ENCODE measurements around the gene FAM184B. TPM values are rescaled to one million over a fixed set of nuclear protein-coding genes. Genes with fewer than 3 reads are reported as not detected.
A peak's percentile ranks its signal among the peaks of the same experiment; 100 is the strongest.

The FAM184B gene
- total RNA-seq, 1 donor from 2014 or later: 0.69 TPM

GRCh38 chr4:17633600-17633999 lies 147.8 kb downstream of the FAM184B start:
- DNase-seq: no peak

DNA sequence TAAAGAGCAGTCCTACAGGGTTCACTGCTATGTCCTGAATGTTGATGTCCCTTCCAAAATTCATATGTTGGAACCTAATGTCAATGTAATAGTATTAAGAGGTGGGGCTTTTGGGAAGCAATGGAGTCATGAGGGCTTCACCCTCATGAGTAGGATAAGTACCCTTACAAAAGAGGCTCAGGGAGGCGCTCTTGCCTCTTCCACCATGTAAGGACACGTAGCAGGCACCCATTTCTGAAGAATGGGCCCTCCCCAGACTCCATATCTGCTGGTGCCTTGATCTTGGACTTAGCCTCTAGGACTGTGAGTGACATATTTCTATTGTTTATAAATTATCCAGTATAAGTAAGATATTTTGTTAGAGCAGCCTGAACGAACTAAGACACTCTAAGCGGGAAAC lies 151.2 kb downstream of the FAM184B start:
- DNase-seq: no peak

DNA sequence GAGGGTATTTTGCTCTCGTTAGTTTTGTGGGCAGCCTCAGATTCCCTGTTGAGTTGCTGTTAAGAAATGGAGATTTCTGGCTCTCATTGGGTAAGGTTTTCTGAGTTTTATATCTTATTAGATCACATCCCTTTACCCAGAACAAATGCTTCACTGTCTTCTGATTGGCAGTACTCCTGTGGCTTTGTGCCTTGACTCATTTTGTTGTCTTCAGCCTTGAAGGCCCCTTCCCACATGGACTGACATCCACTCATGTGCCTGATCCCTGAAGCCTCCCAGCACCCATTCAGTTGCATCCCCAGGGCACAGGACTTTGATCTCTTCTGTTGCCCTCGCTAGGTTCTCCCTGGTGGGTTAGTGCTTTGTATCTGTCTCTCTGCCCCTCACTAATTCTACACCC lies 156.6 kb downstream of the FAM184B start:
- DNase-seq: no peak

DNA sequence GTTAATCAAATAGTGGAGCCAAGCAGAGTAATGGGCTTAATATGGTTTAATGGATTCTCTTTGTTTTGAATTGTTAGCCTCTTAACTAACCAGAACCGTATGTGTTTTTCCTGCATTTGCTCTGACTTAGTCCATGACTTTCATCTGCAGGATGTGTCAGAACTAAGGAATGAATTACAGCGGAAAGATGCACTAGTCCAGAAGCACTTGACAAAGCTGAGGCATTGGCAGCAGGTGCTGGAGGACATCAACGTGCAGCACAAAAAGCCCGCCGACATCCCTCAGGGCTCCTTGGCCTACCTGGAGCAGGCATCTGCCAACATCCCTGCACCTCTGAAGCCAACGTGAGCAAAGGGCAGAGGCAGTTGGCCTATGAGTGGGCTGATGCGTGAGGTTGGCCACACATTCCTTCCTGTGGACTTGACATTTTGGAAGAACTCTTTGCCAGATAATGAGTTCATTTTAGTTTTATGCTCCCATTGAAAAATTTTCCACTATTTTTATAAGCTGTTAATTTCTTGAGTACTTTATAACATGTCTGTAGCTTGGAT lies 157.9 kb downstream of the FAM184B start:
- DNase-seq: peak; percentile 18

DNA sequence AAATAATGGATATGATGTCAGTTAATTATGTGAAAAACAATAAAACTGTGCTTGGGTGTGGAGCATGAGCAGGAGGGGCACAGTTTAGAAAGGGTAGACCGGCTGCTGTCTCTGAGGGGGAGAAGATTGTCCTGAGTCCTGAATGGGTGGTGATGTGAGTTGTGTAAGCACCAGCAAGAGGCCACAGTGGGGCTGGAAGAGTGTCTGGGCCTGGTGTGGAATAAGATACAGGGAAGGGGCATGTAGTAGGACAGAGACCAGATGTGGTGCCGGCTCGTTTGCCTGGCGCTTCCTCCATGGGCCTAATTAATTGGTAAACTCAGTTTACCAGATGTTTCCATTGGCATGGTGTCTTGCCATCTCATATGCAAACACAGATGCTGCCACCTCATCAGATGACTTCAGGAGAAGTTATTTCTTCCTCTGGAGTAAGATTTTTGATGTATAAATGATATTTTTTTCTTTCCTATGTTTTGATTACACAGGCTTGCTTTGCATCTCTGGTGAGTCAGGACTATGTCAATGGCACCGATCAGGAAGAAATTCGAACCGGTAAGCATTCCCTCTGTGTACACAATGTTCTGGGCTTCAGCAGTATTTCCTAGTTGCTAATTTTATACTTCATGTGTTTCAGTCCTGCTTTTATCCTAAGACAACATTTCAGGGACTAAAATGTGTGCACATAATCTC lies 161.9 kb downstream of the FAM184B start:
- DNase-seq: no peak

- no peak for DNase-seq
Observed at GRCh38 chr4:17618926-17619325, 162.5 kb downstream of the FAM184B start.

GRCh38 chr4:17616283-17616682 lies 165.1 kb downstream of the FAM184B start:
- DNase-seq: no peak

- DNase-seq: peak; percentile 97
Observed at GRCh38 chr4:17614416-17615299, 166.8 kb downstream of the FAM184B start, which contains the start of gene MED28. Gene MED28, plus strand, starts transcription at chr4:17614641. Its CDS starts 14 bp downstream, at chr4:17614655.

DNA sequence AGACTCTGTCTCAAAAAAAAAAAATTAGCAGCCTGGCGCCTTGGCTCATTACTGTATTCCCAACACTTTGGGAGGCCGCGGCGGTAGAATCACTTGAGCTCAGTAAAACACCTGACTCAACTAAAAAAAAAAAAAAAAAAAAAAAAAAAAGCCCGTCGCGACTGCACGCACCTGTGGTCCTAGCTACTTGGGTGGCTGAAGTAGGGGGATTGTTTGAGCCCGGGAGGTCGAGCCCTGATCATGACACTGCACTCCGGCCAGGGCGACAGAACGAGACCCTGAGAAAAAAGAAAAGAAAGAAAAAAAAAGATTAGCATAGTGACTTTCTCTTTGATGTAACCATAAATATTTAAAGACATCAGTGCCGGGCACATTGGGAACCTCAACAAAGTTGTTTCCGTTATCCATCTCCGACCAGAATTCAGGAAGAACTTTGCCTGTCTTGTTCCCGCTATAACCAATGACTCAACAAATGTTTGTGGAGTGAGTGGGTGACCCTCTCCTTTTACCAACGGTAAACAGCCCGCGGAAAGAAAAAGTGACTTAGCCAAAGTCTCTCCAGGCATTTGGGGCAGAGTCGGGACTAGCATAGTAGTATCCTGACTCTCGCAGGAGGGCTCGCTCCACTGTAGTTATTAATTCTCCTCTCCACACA lies 167.5 kb downstream of the FAM184B start:
- no peak for DNase-seq

- no peak for DNase-seq
Observed at GRCh38 chr4:17605236-17605635, 176.2 kb downstream of the FAM184B start.

DNA sequence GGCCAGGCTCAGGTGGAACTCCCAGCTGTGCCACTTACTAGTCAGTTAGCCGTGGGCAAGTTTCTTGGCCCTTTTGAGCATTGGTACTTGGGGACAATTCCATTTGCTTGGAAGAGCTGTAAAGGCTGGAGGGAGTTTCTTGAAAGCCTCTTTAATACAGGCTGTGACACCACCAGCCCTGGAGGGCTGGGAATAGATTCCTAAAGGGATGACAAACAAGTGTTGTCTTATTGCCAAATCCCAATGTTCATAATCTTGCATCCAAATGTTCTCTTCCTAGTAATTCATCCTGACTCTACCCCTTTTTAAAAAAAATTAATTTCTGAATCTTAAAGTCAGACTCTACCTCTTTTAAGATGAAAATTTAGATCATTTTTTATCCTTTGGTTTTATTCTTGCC lies 181.6 kb downstream of the FAM184B start:
- peak; percentile 38 for DNase-seq

DNA sequence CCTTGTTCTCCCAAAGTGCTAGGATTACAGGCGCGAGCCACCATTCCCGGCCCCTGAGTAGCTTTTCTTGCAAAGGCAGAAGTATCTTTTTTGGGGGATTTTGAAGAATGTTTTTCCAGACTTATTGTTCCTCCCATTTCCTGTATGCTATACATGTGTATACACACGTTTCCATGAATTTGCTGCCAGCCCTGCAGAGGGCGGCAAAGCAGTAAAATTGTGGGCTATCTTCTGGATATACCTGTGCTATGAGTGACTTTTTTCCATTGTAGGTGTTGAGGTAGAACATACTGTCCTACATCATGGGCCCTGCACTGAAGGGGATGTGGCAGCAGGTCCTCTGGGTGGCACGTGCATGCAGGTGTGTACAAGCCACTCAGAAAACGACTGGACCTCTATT lies 183.9 kb downstream of the FAM184B start:
- DNase-seq: no peak

DNA sequence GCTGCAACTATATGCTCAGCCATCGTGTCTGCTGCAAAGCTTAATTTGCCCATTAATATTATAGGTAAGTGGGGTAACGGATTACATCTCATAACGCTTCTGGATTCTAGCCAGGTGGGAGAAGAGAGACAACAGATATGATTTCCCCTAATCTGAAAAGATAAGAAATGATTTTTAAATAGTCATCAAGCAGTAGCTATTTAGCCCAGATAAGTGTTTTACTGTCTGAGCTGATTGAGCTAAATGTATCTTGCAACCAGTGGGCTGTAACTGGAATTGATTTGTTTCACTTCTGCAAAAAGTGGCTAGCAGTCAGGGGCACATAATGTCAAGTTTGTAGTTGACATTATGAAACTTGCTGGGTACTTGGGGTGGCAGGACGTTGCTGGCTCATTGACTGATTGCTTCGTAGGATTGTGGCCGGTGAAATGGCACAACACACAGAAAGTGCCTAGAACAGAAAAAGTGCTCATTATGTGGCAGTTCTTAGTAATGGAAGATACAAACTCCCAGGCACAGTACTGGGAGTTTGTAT lies 185.9 kb downstream of the FAM184B start:
- no peak for DNase-seq

- DNase-seq: no peak
Observed at GRCh38 chr4:17589355-17589754, 192.1 kb downstream of the FAM184B start.

GRCh38 chr4:17587094-17587822 lies 194.2 kb downstream of the FAM184B start:
- DNase-seq: no peak

- DNase-seq: no peak
Observed at GRCh38 chr4:17584521-17585213, 196.8 kb downstream of the FAM184B start.

GRCh38 chr4:17583941-17584340 lies 197.5 kb downstream of the FAM184B start:
- no peak for DNase-seq

GRCh38 chr4:17583276-17583675 lies 198.1 kb downstream of the FAM184B start:
- DNase-seq: no peak

DNA sequence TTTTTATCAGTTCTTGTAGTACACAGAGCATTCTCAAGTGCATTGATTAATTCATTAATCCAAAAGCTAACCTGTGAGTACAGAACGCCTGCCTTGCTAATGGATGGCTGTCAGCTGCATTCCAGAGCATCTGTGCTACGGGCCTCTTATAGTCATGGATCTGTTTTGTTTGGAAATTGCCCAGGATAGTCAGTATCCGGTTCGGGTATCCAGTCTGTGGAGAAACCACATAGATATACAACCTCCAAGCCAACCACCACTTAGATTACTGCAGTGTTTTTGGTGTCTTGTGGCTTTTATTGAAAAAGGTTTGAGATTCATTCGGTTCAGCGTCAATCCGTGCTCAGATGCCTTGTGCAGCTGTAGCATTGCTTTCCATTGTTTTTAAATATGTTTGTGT lies 200.5 kb downstream of the FAM184B start:
- no peak for DNase-seq

Measured in skin of body (tissue), 2 donors.